Esophagus muscularis mucosa (tissue), 4 donors: ENCODE data around the gene KCP. TPM values are rescaled to one million over a fixed set of nuclear protein-coding genes. Genes with fewer than 3 reads are reported as not detected.

ENCODE experiments used
- DNase-seq: peaks from one replicate; pipeline ENCODE4 v3.0.0-alpha.2; 2017; ENCODE audit errors: extremely low spot score
- H3K27ac ChIP-seq, 4 donors: fragments of 200-600 bp; sonication (generic); replicated peaks in 1 of 4; 1 replicate in 3 of 4; 2 replicates in 1 of 4; pipeline ENCODE4 v1.5.1; 2016 to 2019; ENCODE audit warnings: mild to moderate bottlenecking in 1 of 4
- H3K27me3 ChIP-seq, 4 donors: fragments of 200-600 bp; sonication (generic); one replicate each; pipeline versions ENCODE4 v1.5.1 to v1.6.0; 2016 to 2019
- H3K36me3 ChIP-seq, 4 donors: fragments of 200-600 bp; sonication (generic); one replicate each; pipeline ENCODE4 v1.5.1; 2016 to 2019
- H3K4me1 ChIP-seq, 4 donors: fragments of 200-600 bp; sonication (generic); one replicate each; pipeline ENCODE4 v1.5.1; 2016 to 2019
- H3K4me3 ChIP-seq, 4 donors: fragments of 200-600 bp; sonication (generic); 1 replicate in 2 of 4; 2 replicates in 2 of 4; pipeline ENCODE4 v1.5.1; 2016 to 2019; ENCODE audit warnings: mild to moderate bottlenecking in 4 of 4, moderate library complexity in 1 of 4
- H3K9me3 ChIP-seq, 4 donors: fragments of 200-600 bp; sonication (generic); 1 replicate in 3 of 4; 2 replicates in 1 of 4; pipeline ENCODE4 v1.5.1; 2016 to 2019
- CTCF ChIP-seq, 3 experiments: fragments of 200-600 bp in 2 of 3; fragments of 450-650 bp in 1 of 3; sonication (generic) in 2 of 3; IDR thresholded peaks; one replicate each; pipeline ENCODE4 v1.5.1; 2017 to 2019; ENCODE audit warnings: antibody characterized with exemption in 3 of 3, mild to moderate bottlenecking in 2 of 3, moderate library complexity in 1 of 3
- EP300 ChIP-seq: sonication (generic); formaldehyde crosslinking; IDR thresholded peaks from one replicate; pipeline ENCODE4 v1.6.1; 2017; ENCODE audit warnings: antibody characterized with exemption
- POLR2A ChIP-seq: fragments of 450-650 bp; IDR thresholded peaks from one replicate; pipeline ENCODE4 v1.6.1; 2017; ENCODE audit warnings: antibody characterized with exemption, moderate library complexity, mild to moderate bottlenecking, low read depth
- POLR2AphosphoS5 ChIP-seq, 2 donors: sonication (generic); formaldehyde crosslinking; IDR thresholded peaks; one replicate each; pipeline ENCODE4 v1.6.1; 2017; ENCODE audit warnings: antibody characterized with exemption in 2 of 2
- WGBS: methylation state at CpG from one replicate; pipeline ENCODE4 v1.1.5; 2018; 5-methylcytosine and 5-hydroxymethylcytosine counted together
- intact Hi-C: fragments of 100-400 bp; cut with DNase I; formaldehyde crosslinking; loops from one replicate; pipeline ENCODE4 v1.15.1; 2023
- total RNA-seq, 4 donors: library from RNA; depleted of rRNA; stranded (reverse); fragments of >200 nt; gene quantifications; one replicate each; pipeline versions ENCODE4 v1.1.0 to v1.2.1, GENCODE V29; 2016

The KCP gene
- total RNA-seq, 4 donors from 2014 or later: 0.13 to 0.66 (median 0.29) TPM; not detected in 1

- Histone ChIP-seq H3K9me3 (no peaks in the 10 kb centered on the region), H3K4me3 (no peak overlapping the region), H3K36me3 (no peaks in the 10 kb centered on the region), H3K27me3 (peaks cover 0 to 51% (median 4%) of the 10 kb centered on the region in 4 donors), H3K27ac (no peak overlapping the region), H3K4me1 (peaks cover 0 to 3% (median 2%) of the 10 kb centered on the region in 4 donors)
- no peak for DNase-seq
- 74% methylated on average over 13 of the region's 13 CpGs for WGBS
- no peak for TF ChIP-seq POLR2AphosphoS5 (IDR thresholded peaks at IDR 0.05)
- TF ChIP-seq CTCF (IDR thresholded peaks at IDR 0.05): no peak
- TF ChIP-seq POLR2A: no peak
- intact Hi-C loops: no loop called here
These were observed 10.5 kb upstream of the KCP start for GRCh38 chr7:128920913-128921582.

GRCh38 chr7:128919881-128920799 is 9.6 kb upstream of the KCP start:
- WGBS: 61% methylated on average over 13 of the region's 14 CpGs

GRCh38 chr7:128919241-128919640 is 8.7 kb upstream of the KCP start:
- DNase-seq: no peak
- WGBS: 72% methylated on average over 6 of the region's 6 CpGs
- H3K27ac ChIP-seq: no peak overlapping the region

More at GRCh38 chr7:128919881-128920799, 9.6 kb upstream of the KCP start:
- TF ChIP-seq POLR2A (no peak), CTCF (IDR thresholded peaks at IDR 0.05) (no peak), EP300 (no peak), POLR2AphosphoS5 (IDR thresholded peaks at IDR 0.05) (no peak)
- H3K36me3 ChIP-seq: no peaks in the 10 kb centered on the region
- peaks cover 0 to 60% (median 13%) of the 10 kb centered on the region in 4 donors for H3K27me3 ChIP-seq
- peaks cover 0 to 12% (median 11%) of the 10 kb centered on the region in 4 donors for H3K4me1 ChIP-seq
- no peak for DNase-seq
- no peak overlapping the region for H3K27ac ChIP-seq
- H3K9me3 ChIP-seq: no peaks in the 10 kb centered on the region
- H3K4me3 ChIP-seq: no peak overlapping the region
- intact Hi-C loops: no loop called here

GRCh38 chr7:128918016-128918665 is 7.6 kb upstream of the KCP start:
- no peak for TF ChIP-seq EP300
- no peak for TF ChIP-seq CTCF (IDR thresholded peaks at IDR 0.05)
- H3K27ac ChIP-seq: no peak overlapping the region
- no peaks in the 10 kb centered on the region for H3K36me3 ChIP-seq
- peaks cover 0 to 19% (median 17%) of the 10 kb centered on the region in 4 donors for H3K4me1 ChIP-seq
- 80% methylated on average over 8 of the region's 8 CpGs for WGBS
- H3K27me3 ChIP-seq: peaks cover 0 to 70% (median 23%) of the 10 kb centered on the region in 4 donors
- no peak for DNase-seq
- intact Hi-C loops: no loop called here
- H3K4me3 ChIP-seq: no peak overlapping the region
- H3K9me3 ChIP-seq: no peaks in the 10 kb centered on the region

More at GRCh38 chr7:128919241-128919640, 8.7 kb upstream of the KCP start:
- H3K4me3 ChIP-seq: no peak overlapping the region
- TF ChIP-seq EP300: no peak
- no peak for TF ChIP-seq CTCF (IDR thresholded peaks at IDR 0.05)
- TF ChIP-seq POLR2AphosphoS5 (IDR thresholded peaks at IDR 0.05): no peak
- no peak for TF ChIP-seq POLR2A
- peaks cover 0 to 69% (median 21%) of the 10 kb centered on the region in 4 donors for H3K27me3 ChIP-seq
- no peaks in the 10 kb centered on the region for H3K9me3 ChIP-seq
- intact Hi-C loops: no loop called here
- peaks cover 0 to 19% (median 17%) of the 10 kb centered on the region in 4 donors for H3K4me1 ChIP-seq
- H3K36me3 ChIP-seq: no peaks in the 10 kb centered on the region
